ENCODE measurements around the gene ACTL10. TPM values are rescaled to one million over a fixed set of nuclear protein-coding genes. Genes with fewer than 3 reads are reported as not detected.

ACTL10 gene
- total and polyA plus RNA-seq, 2 of the 4 experiments (the other 2 are of a cell fraction): 0.18 to 0.43 TPM

DNA sequence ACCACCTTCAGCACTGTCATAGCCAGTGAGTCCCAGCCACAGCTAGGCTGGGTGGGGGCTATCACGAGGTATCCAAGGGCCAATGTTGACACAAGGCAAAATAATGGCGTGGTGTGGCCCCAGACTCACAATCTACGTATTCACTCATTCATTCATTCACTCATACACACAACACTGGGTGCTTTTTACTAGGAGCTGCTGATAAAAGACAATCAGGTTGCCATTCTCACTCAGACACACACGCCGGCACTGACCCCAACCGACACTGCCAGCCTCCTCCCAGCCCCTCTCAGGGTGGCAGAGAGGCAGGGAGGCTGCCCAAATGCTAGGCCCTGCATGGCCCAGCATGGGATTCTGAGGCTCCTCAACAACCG, 6.1 kb upstream of the ACTL10 start:
- Histone ChIP-seq H3K14ac (replicated peaks; ENCODE audit: low read depth, low read length) (no peak overlapping the region), H3K4ac (ENCODE audit: low read depth, low read length) (no peak overlapping the region), H4K20me1 (ENCODE audit: insufficient read depth, low read length) (no peaks in the 10 kb centered on the region), H2AK5ac (ENCODE audit: low read depth, low read length) (no peak overlapping the region), H3K27ac (ENCODE audit: insufficient read depth, low read length) (no peak overlapping the region), H4K8ac (ENCODE audit: low read depth in 2 of 2, low read length in 2 of 2) (no peak overlapping the region), H2AFZ (replicated peaks; ENCODE audit: low read length, poor library complexity) (no peak overlapping the region), H2BK120ac (ENCODE audit: low read depth, low read length) (no peak overlapping the region), H4K5ac (ENCODE audit: low read depth, low read length) (no peak overlapping the region), H3K36me3 (ENCODE audit: control insufficient read depth, insufficient read depth, low read length) (peaks cover 19% of the 10 kb centered on the region; the same call in 1 of the 2 replicates), H3K9ac (ENCODE audit: low read depth, low read length) (no peak overlapping the region), H3K18ac (ENCODE audit: low read depth, low read length) (no peak overlapping the region), H3K9me3 (ENCODE audit: control insufficient read depth, insufficient read depth, low read length) (no peaks in the 10 kb centered on the region), H4K91ac (ENCODE audit: insufficient read depth, low read depth, low read length) (no peak overlapping the region), H3K79me1 (ENCODE audit: low read depth in 1 of 2, low read length in 2 of 2) (peaks cover 7 to 34% of the 10 kb centered on the region in 2 experiments; a peak in 3 of 4 replicates), H3K56ac (ENCODE audit: extremely low read depth, insufficient read depth, low read length) (no peak overlapping the region), H2BK5ac (ENCODE audit: low read depth, low read length, poor library complexity, severe bottlenecking) (no peak overlapping the region), H3K4me3 (ENCODE audit: insufficient read depth, low read depth, low read length) (no peak overlapping the region), H2BK20ac (ENCODE audit: low read depth, low read length) (no peak overlapping the region), H3K4me2 (ENCODE audit: low read depth, low read length) (no peak overlapping the region), H3K23ac (ENCODE audit: low read depth, low read length) (no peak overlapping the region), H3K4me1 (ENCODE audit: control insufficient read depth, insufficient read depth, low read length) (peaks cover 11% of the 10 kb centered on the region), H3K27me3 (ENCODE audit: control insufficient read depth, insufficient read depth, low read length) (no peaks in the 10 kb centered on the region), H2BK15ac (ENCODE audit: low read depth, low read length) (no peak overlapping the region), H3K9me1 (ENCODE audit: insufficient read depth, low read length) (peaks cover 21% of the 10 kb centered on the region), H2AK9ac (replicated peaks; ENCODE audit: low read depth, low read length, poor library complexity) (peak overlapping the region; percentile 23)
- intact Hi-C loops (cut with micrococcal nuclease) (loop anchor here (10.0 kb wide), 1 partner anchor 154 kb away; the partner anchor contains the start of gene CHMP4B), dilution Hi-C loops (cut with HindIII; ENCODE audit: low sequenced_read_pairs, unreplicated experiment) (no loop called here), in situ Hi-C loops (cut with MboI; ENCODE audit: low sequenced_read_pairs) (no loop called here)
- DNase-seq (no peak), ATAC-seq (ENCODE audit: low read depth) (no peak)
- WGBS, 2 experiments (ENCODE audit: extremely low coverage in 2 of 2, insufficient read length in 1 of 2): 94% methylated on average over 5 of the region's 7 CpGs; no CpG with 5 or more reads in 1 of the 2 experiments
- POLR2A ChIA-PET (ENCODE audit: unreplicated experiment): no interaction called here
- BruUV-seq (replicated peaks): no TSS peak
- no peak for TF ChIP-seq MAZ (IDR thresholded peaks at IDR 0.05; ENCODE audit: borderline replicate concordance, low read depth, low read length)
- TF ChIP-seq NFE2L2 (IDR thresholded peaks at IDR 0.05; ENCODE audit: low read depth, low read length): no peak
- TF ChIP-seq, protein P1, sequence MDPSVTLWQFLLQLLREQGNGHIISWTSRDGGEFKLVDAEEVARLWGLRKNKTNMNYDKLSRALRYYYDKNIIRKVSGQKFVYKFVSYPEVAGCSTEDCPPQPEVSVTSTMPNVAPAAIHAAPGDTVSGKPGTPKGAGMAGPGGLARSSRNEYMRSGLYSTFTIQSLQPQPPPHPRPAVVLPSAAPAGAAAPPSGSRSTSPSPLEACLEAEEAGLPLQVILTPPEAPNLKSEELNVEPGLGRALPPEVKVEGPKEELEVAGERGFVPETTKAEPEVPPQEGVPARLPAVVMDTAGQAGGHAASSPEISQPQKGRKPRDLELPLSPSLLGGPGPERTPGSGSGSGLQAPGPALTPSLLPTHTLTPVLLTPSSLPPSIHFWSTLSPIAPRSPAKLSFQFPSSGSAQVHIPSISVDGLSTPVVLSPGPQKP (IDR thresholded peaks at IDR 0.05; ENCODE audit: borderline replicate concordance, low read depth, low read length): no peak
- TF ChIP-seq CHD1 (IDR thresholded peaks at IDR 0.05; ENCODE audit: low read depth, low read length): no peak
- TF ChIP-seq SMC3 (IDR thresholded peaks at IDR 0.05; ENCODE audit: low read depth, low read length): no peak
- CTCF ChIA-PET: no interaction called here
